Measurements from ENCODE around the gene SRC.

SRC gene

DNA sequence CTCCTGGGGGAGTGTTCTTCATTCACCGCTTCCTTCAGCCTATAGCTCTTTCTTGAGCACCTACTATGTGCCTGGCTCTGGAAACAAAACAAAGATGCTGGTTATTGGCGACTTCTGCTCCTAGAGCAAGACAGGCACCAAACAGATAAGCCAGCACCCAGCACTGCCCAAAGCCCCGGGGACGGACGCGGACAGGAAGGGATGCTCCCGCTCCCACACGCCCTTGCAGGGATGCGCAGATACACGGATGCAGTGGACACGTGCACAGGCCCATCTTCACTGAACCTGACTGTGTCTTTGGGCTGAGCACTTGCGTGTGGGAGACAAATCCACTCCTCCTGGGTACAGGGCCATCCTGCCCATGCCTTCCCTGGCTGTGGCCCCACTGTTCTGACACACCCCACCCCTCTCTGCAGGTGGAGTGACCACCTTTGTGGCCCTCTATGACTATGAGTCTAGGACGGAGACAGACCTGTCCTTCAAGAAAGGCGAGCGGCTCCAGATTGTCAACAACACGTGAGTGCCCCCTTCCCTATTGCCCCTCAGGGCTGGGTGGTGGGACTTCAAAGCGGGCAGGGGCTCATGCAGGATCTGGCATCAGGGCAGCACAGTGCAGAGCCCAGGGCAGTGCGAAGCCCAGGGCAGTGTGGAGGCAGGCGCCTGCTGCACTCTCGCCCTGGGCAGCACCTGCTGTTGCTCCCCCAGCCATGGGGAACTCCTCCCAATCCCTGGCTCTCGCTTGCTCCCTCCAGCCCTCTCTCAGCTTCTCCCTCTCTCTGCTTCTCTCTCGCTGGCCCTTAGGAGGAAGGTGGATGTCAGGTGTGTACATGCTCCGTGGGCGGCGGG lies 39.9 kb downstream of the SRC start:
- Histone ChIP-seq H3K36me3 (peaks cover 9 to 46% (median 44%) of the 10 kb centered on the region in 3 donors), H3K9me3 (no peaks in the 10 kb centered on the region), H3K4me3 (no peak overlapping the region), H3K27ac (no peak overlapping the region), H3K27me3 (no peaks in the 10 kb centered on the region), H3K4me1 (peaks cover 0 to 17% (median 11%) of the 10 kb centered on the region in 4 donors)
- TF ChIP-seq, protein P1, sequence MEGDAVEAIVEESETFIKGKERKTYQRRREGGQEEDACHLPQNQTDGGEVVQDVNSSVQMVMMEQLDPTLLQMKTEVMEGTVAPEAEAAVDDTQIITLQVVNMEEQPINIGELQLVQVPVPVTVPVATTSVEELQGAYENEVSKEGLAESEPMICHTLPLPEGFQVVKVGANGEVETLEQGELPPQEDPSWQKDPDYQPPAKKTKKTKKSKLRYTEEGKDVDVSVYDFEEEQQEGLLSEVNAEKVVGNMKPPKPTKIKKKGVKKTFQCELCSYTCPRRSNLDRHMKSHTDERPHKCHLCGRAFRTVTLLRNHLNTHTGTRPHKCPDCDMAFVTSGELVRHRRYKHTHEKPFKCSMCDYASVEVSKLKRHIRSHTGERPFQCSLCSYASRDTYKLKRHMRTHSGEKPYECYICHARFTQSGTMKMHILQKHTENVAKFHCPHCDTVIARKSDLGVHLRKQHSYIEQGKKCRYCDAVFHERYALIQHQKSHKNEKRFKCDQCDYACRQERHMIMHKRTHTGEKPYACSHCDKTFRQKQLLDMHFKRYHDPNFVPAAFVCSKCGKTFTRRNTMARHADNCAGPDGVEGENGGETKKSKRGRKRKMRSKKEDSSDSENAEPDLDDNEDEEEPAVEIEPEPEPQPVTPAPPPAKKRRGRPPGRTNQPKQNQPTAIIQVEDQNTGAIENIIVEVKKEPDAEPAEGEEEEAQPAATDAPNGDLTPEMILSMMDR (IDR thresholded peaks at IDR 0.05): no peak
- intact Hi-C loops (cut with DNase I; ENCODE audit: low total_unique reads): loop anchor here (5.0 to 10.0 kb wide), 4 partner anchors 119 to 191 kb away; no protein-coding TSS in a partner anchor
- peak; percentile 16 to 62 for DNase-seq

DNA sequence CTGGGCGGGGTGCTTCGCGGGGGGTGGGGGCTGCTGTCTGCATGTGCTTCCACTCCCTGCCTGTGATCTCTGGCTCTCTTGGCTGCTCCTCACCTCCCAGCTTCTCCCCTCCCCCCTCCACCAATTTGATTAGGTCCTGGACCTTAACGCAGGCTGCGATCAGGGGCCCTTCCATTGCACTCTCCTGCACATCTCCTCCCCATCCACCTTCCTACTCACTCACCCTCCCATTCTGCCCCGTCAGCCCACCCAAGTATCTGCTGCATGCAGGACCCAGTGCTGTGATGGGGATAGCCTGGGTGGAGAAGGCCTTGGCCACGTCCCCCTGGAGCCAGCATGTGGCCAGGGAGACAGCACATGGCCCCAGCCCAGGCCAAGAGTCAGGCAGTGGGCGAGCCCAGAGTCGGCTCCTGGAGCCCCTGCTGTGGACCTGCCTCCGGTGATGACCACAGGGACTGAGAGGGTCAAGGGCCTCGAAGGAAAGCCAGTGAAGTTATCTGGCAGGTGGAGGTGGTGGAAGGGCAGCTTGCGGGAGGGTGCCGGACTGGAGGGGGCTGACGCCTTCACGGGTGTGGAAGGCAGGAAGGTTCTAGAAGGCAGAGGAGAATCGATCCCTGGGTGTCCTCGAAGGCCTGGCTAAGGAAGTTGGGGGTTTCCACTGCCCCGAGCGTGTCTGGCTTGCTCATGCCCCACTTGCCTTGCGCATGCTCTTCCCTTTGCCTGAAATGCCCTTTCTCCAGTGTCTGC lies 40.7 kb downstream of the SRC start:
- peak; percentile 13 to 59 for DNase-seq
- intact Hi-C loops (cut with DNase I; ENCODE audit: low total_unique reads): loop anchor here (5.0 to 10.0 kb wide), 4 partner anchors 119 to 192 kb away; no protein-coding TSS in a partner anchor

DNA sequence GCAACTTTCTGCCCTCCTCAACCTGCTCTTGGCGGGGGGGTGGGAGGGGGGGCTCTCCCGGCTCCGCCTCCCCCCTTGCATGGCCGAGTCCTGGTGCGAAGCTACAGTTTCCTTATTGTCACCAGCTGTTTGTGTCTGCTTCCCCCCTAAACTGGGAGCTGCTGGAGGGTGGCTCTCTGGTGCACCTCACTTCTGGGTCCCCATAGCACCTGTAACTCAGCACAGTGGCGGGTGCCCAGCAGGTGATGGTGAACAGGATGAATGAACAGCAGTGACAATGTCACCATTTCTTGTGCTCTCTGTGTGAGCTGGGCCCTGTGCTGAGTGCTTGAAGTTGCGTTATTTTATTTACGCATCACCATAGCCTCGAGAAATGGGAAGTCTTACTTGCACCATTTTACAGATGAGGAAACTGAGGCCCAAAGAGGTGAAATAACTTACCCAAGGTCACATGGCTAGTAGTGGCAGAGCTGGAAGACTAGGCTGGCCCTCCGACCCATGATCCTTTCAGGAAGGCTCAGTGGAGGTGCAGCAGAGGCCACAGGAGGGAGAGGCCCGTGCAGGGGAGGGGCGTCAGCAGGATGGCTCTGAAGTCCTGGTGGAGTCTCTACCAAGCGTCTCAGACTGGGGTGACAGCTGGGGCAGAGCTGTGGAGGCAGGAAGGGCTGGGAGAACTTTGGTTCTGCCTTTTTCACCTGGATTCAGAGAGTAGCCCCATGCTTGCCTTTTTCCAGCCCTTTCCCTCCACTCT lies 41.8 kb downstream of the SRC start:
- no peaks in the 10 kb centered on the region for H3K9me3 ChIP-seq
- H3K4me1 ChIP-seq: peaks cover 0 to 17% (median 11%) of the 10 kb centered on the region in 4 donors
- TF ChIP-seq, protein P1 (IDR thresholded peaks at IDR 0.05): no peak
- peak; percentile 9 to 60 for DNase-seq
- H3K27me3 ChIP-seq: no peaks in the 10 kb centered on the region
- intact Hi-C loops (cut with DNase I; ENCODE audit: low total_unique reads): loop anchor here (5.0 to 10.0 kb wide), 4 partner anchors 120 to 193 kb away; no protein-coding TSS in a partner anchor
- peaks cover 9 to 62% (median 53%) of the 10 kb centered on the region in 3 donors for H3K36me3 ChIP-seq
- H3K4me3 ChIP-seq: no peak overlapping the region
- H3K27ac ChIP-seq: no peak overlapping the region

More for the DNA sequence above, 40.7 kb downstream of the SRC start:
- TF ChIP-seq, protein P1 (IDR thresholded peaks at IDR 0.05): no peak
- Histone ChIP-seq H3K27me3 (no peaks in the 10 kb centered on the region), H3K36me3 (peaks cover 9 to 52% (median 47%) of the 10 kb centered on the region in 3 donors), H3K4me3 (no peak overlapping the region), H3K4me1 (peaks cover 0 to 17% (median 11%) of the 10 kb centered on the region in 4 donors), H3K9me3 (no peaks in the 10 kb centered on the region), H3K27ac (no peak overlapping the region)

DNA sequence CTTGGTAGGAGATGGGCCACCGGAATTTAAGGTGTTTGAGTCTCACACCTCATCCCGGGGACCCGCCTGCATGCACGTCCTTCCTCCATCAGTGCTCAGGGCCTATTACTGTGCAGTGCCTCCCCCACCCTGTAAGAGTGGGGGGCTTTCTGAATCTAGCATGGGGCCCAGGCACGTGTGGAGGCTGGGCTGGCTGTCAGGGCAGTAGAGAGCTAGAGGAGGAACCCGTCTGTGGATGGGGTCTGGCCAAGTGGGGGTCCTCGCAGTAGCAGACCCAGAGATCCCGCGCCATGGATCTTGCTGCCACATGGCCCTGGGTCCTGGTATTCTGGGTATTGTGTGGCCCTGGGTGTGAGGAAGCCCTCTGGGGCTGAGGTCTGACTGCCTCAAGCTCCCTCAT lies 42.9 kb downstream of the SRC start:
- no peak overlapping the region for H3K27ac ChIP-seq
- intact Hi-C loops (cut with DNase I; ENCODE audit: low total_unique reads): loop anchor here (5.0 to 10.0 kb wide), 4 partner anchors 122 to 194 kb away; no protein-coding TSS in a partner anchor
- no peaks in the 10 kb centered on the region for H3K27me3 ChIP-seq
- peak; percentile 13 to 51 for DNase-seq
- no peak overlapping the region for H3K4me3 ChIP-seq
- H3K9me3 ChIP-seq: no peaks in the 10 kb centered on the region
- TF ChIP-seq, protein P1 (IDR thresholded peaks at IDR 0.05): no peak
- peaks cover 0 to 12% (median 8%) of the 10 kb centered on the region in 4 donors for H3K4me1 ChIP-seq
- peaks cover 9 to 72% (median 60%) of the 10 kb centered on the region in 3 donors for H3K36me3 ChIP-seq

DNA sequence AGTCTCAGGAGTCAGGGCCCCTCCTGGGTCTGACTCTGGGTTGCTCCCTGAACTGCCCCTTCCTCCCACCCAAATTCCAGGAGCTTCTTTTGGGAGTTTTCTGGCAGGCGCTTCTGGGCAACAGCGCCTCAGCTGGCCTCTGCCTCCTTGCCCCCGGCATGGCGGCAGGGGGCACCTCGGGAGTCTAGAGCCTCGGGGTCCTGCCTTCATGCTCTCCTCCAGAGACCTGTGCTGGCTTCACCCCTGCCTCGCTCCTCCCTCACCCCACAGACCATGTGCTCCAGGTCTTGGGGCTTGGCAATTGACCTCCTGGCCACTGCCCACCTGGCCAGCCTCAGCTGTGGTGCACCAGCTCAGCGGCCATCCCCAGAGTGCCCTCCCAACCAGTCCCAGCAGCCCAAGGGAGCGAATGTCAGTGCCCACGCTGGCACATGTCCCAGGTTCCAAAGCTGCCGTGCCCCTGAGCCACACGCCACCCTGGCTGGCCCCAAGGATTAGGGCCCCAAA lies 43.4 kb downstream of the SRC start:
- intact Hi-C loops (cut with DNase I; ENCODE audit: low total_unique reads): loop anchor here (5.0 to 10.0 kb wide), 4 partner anchors 122 to 194 kb away; no protein-coding TSS in a partner anchor
- TF ChIP-seq, protein P1 (IDR thresholded peaks at IDR 0.05): no peak
- peaks cover 13 to 77% (median 65%) of the 10 kb centered on the region in 3 donors for H3K36me3 ChIP-seq

More for the DNA sequence above, 43.4 kb downstream of the SRC start:
- H3K4me1 ChIP-seq: peaks cover 0 to 8% (median 3%) of the 10 kb centered on the region in 4 donors
- H3K4me3 ChIP-seq: no peak overlapping the region
- H3K27me3 ChIP-seq: no peaks in the 10 kb centered on the region
- DNase-seq: peak; percentile 18 to 54
- H3K27ac ChIP-seq: no peak overlapping the region
- H3K9me3 ChIP-seq: no peaks in the 10 kb centered on the region
